Neural progenitor cell (in vitro differentiated cells): Measurements from ENCODE around the gene DDX4.
"Not testable (repeated sequence)": the region's sequence is repeated elsewhere in the genome, so short reads cannot be mapped to it uniquely, and the experiment has no call there.

ENCODE experiments used
- EZH2 ChIP-seq: fragments of 200-600 bp; sonication (generic); IDR thresholded peaks from 2 replicates; pipeline ENCODE4 v1.6.1; 2017; ENCODE audit warnings: antibody characterized with exemption, mild to moderate bottlenecking, moderate library complexity
- EZH2phosphoT487 ChIP-seq: fragments of 200-600 bp; sonication (generic); IDR thresholded peaks from 2 replicates; pipeline ENCODE4 v1.6.1; 2017; ENCODE audit warnings: antibody characterized with exemption
- TF ChIP-seq, protein P1 (sequence below): fragments of 200-600 bp; sonication (generic); IDR thresholded peaks from 2 replicates; pipeline ENCODE4 v1.5.1; 2017; ENCODE audit warnings: antibody characterized with exemption, mild to moderate bottlenecking

DNA sequence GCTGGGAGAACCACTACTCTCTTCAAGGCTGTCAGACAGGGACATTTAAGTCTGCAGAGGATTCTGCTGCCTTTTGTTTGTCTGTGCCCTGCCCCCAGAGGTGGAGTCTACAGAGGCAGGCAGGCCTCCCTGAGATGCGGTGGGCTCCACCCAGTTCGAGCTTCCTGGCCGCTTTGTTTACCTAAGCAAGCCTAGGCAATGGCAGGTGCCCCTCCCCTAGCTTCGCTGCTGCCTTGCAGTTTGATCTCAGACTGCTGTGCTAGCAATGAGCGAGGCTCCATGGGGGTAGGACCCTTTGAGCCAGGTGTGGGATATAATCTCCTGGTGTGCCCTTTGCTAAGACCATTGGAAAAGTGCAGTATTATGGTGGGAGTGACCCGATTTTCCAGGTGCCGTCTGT, 71.0 kb downstream of the DDX4 start:
- TF ChIP-seq, protein P1, sequence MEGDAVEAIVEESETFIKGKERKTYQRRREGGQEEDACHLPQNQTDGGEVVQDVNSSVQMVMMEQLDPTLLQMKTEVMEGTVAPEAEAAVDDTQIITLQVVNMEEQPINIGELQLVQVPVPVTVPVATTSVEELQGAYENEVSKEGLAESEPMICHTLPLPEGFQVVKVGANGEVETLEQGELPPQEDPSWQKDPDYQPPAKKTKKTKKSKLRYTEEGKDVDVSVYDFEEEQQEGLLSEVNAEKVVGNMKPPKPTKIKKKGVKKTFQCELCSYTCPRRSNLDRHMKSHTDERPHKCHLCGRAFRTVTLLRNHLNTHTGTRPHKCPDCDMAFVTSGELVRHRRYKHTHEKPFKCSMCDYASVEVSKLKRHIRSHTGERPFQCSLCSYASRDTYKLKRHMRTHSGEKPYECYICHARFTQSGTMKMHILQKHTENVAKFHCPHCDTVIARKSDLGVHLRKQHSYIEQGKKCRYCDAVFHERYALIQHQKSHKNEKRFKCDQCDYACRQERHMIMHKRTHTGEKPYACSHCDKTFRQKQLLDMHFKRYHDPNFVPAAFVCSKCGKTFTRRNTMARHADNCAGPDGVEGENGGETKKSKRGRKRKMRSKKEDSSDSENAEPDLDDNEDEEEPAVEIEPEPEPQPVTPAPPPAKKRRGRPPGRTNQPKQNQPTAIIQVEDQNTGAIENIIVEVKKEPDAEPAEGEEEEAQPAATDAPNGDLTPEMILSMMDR, result not testable (repeated sequence)
- not testable (repeated sequence) for TF ChIP-seq EZH2phosphoT487, EZH2
